Fibroblast of pulmonary artery (primary cell): ENCODE results near the gene SNAPC4.

Experiments used
- DNase-seq: peaks from one replicate; pipeline ENCODE4 v3.0.0-alpha.2; 2010; ENCODE audit warnings: low read depth
- H3K4me3 ChIP-seq: replicated peaks from 2 replicates; pipeline ENCODE4 v1.5.1; 2011; ENCODE audit warnings: low read depth, mild to moderate bottlenecking, control low read depth, low read length, moderate library complexity
- CTCF ChIP-seq: IDR thresholded peaks from 2 replicates; pipeline ENCODE4 v1.5.1; 2011; ENCODE audit warnings: mild to moderate bottlenecking, control low read depth, low read length, inconsistent platforms; ENCODE audit errors: missing control alignments

The SNAPC4 gene

GRCh38 chr9:136437839-136438547 is 38.0 kb upstream of the SNAPC4 start:
- peak overlapping the region; percentile 62 for H3K4me3 ChIP-seq
- no peak for TF ChIP-seq CTCF
- peak; percentile 45 for DNase-seq

- peak; percentile 58 for DNase-seq
- peak overlapping the region; percentile 62 for H3K4me3 ChIP-seq
- TF ChIP-seq CTCF = no peak
Observed at GRCh38 chr9:136437430-136437829, 37.5 kb upstream of the SNAPC4 start.

- DNase-seq = no peak
- H3K4me3 ChIP-seq = no peak overlapping the region
- no peak for TF ChIP-seq CTCF
Observed at GRCh38 chr9:136436055-136436634, 36.2 kb upstream of the SNAPC4 start.

GRCh38 chr9:136434580-136435169 is 34.7 kb upstream of the SNAPC4 start:
- TF ChIP-seq CTCF = no peak
- no peak for DNase-seq
- H3K4me3 ChIP-seq = no peak overlapping the region

GRCh38 chr9:136433849-136434579 is 34.0 kb upstream of the SNAPC4 start:
- TF ChIP-seq CTCF = no peak
- DNase-seq = no peak
- no peak overlapping the region for H3K4me3 ChIP-seq

GRCh38 chr9:136433043-136433715 is 33.2 kb upstream of the SNAPC4 start:
- no peak for DNase-seq
- no peak overlapping the region for H3K4me3 ChIP-seq
- no peak for TF ChIP-seq CTCF
